Gastrocnemius medialis (tissue), 4 donors: Measurements from ENCODE around the gene XXYLT1.

ENCODE experiments used
- CTCF ChIP-seq, 5 experiments: fragments of 450-650 bp in 3 of 5; fragments of 200-600 bp in 2 of 5; sonication (generic) in 2 of 5; IDR thresholded peaks in 4 of 5; conservative IDR thresholded peaks in 1 of 5; 1 replicate in 4 of 5; 2 replicates in 1 of 5; pipeline ENCODE4 v1.5.1; 2016 to 2019; ENCODE audit warnings: antibody characterized with exemption in 5 of 5, mild to moderate bottlenecking in 3 of 5, moderate library complexity in 3 of 5
- POLR2A ChIP-seq, 2 donors: fragments of 450-650 bp; IDR thresholded peaks; one replicate each; pipeline ENCODE4 v1.6.1; 2017; ENCODE audit warnings: antibody characterized with exemption in 2 of 2, mild to moderate bottlenecking in 2 of 2, moderate library complexity in 2 of 2

DNA sequence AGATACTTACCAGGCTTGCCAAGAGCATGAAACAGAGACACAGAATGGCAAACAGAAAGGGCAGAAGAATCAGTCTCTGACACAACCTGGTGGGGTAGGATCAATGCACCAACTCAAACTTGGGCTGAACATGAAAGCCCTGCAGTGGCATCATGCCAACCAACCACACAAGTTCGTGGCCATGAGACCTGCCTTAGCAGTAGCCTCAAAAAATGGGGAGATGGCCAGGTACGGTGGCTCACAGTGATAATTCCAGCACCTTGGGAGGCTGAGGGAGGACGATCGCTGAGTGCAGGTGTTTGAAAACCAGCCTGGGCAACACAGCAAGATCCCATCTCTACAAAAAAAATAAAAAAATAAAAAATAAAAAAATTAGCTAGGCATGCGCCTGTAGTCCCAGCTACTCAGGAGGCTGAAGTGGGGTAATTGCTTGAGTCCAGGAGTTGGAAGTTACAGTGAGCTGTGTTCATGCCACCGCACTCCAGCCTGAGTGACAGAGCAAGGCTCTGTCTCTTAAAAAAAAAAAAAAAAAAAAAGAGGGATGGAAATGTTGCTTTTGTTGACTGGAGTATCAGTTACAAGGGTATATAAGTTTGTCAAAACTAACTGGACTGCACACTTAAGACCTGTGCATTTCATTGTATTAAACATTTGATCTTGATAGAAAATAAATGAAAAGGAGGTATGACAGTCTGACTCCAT is 93.4 kb downstream of the XXYLT1 start:
- no peak for TF ChIP-seq POLR2A (IDR thresholded peaks at IDR 0.05)
- no peak for TF ChIP-seq CTCF (IDR thresholded peaks at IDR 0.05 in 4 of 5, conservative IDR thresholded peaks at IDR 0.05 in 1 of 5)
